Neutrophil (primary cell): ENCODE data around the gene RNGTT.

ENCODE experiments used
- H3K27ac ChIP-seq: fragments of 200-600 bp; sonication (generic); 2 replicates; pipeline ENCODE4 v1.5.1; 2016; ENCODE audit warnings: mild to moderate bottlenecking, moderate library complexity
- H3K27me3 ChIP-seq: fragments of 200-600 bp; sonication (generic); 2 replicates; pipeline ENCODE4 v1.6.0; 2016; ENCODE audit warnings: mild to moderate bottlenecking
- H3K36me3 ChIP-seq: fragments of 200-600 bp; sonication (generic); 2 replicates; pipeline ENCODE4 v1.5.1; 2017
- H3K4me1 ChIP-seq, 2 experiments: fragments of 200-600 bp in 1 of 2; sonication (generic) in 1 of 2; 1 replicate in 1 of 2; 2 replicates in 1 of 2; pipeline versions ENCODE4 v1.5.1 to v1.6.1; 2013 to 2016; ENCODE audit warnings: low read depth in 1 of 2, low read length in 1 of 2, mild to moderate bottlenecking in 1 of 2, moderate library complexity in 1 of 2; ENCODE audit not compliant: control insufficient read depth in 1 of 2, insufficient read depth in 1 of 2
- H3K4me3 ChIP-seq, 2 experiments: fragments of 200-600 bp in 1 of 2; sonication (generic) in 1 of 2; 1 replicate in 1 of 2; 2 replicates in 1 of 2; pipeline ENCODE4 v1.5.1; 2013 to 2016; ENCODE audit warnings: low read depth in 1 of 2, low read length in 1 of 2, mild to moderate bottlenecking in 1 of 2, moderate library complexity in 1 of 2
- H3K9me3 ChIP-seq: fragments of 200-600 bp; sonication (generic); 2 replicates; pipeline ENCODE4 v1.5.1; 2016
- CTCF ChIP-seq: fragments of 200-600 bp; sonication (generic); IDR thresholded peaks from 2 replicates; pipeline ENCODE4 v1.5.1; 2016; ENCODE audit warnings: antibody characterized with exemption

Gene RNGTT

GRCh38 chr6:88599571-88599970 lies 363.8 kb downstream of the RNGTT start:
- no peak overlapping the region for H3K27ac ChIP-seq
- no peaks in the 10 kb centered on the region for H3K9me3 ChIP-seq
- H3K4me3 ChIP-seq: no peak overlapping the region
- no peaks in the 10 kb centered on the region for H3K4me1 ChIP-seq
- no peak for TF ChIP-seq CTCF
- no peaks in the 10 kb centered on the region for H3K36me3 ChIP-seq
- no peaks in the 10 kb centered on the region for H3K27me3 ChIP-seq

GRCh38 chr6:88596801-88597200 lies 366.6 kb downstream of the RNGTT start:
- TF ChIP-seq CTCF: no peak
- Histone ChIP-seq H3K36me3 (no peaks in the 10 kb centered on the region), H3K4me1 (no peaks in the 10 kb centered on the region), H3K9me3 (no peaks in the 10 kb centered on the region), H3K4me3 (no peak overlapping the region), H3K27ac (no peak overlapping the region), H3K27me3 (no peaks in the 10 kb centered on the region)

GRCh38 chr6:88588938-88589337 lies 374.5 kb downstream of the RNGTT start:
- Histone ChIP-seq H3K36me3 (no peaks in the 10 kb centered on the region), H3K27me3 (no peaks in the 10 kb centered on the region), H3K4me1 (no peaks in the 10 kb centered on the region), H3K4me3 (no peak overlapping the region), H3K27ac (no peak overlapping the region), H3K9me3 (no peaks in the 10 kb centered on the region)
- no peak for TF ChIP-seq CTCF

- Histone ChIP-seq H3K27ac (no peak overlapping the region), H3K9me3 (no peaks in the 10 kb centered on the region), H3K4me1 (no peaks in the 10 kb centered on the region), H3K4me3 (no peak overlapping the region), H3K36me3 (no peaks in the 10 kb centered on the region), H3K27me3 (no peaks in the 10 kb centered on the region)
- no peak for TF ChIP-seq CTCF
Measured at GRCh38 chr6:88587150-88587520, 376.3 kb downstream of the RNGTT start.

- Histone ChIP-seq H3K4me1 (no peaks in the 10 kb centered on the region), H3K27me3 (no peaks in the 10 kb centered on the region), H3K36me3 (no peaks in the 10 kb centered on the region), H3K4me3 (no peak overlapping the region), H3K27ac (no peak overlapping the region), H3K9me3 (no peaks in the 10 kb centered on the region)
- no peak for TF ChIP-seq CTCF
Measured at GRCh38 chr6:88586371-88587149, 376.9 kb downstream of the RNGTT start.
